Iris pigment epithelial cell (primary cell): ENCODE data around the gene HOXB1.

Source experiments
- DNase-seq: peaks from one replicate; pipeline ENCODE4 v3.0.0-alpha.2; 2011; ENCODE audit warnings: low read depth

The HOXB1 gene

GRCh38 chr17:48530887-48531272 is at the start of gene HOXB1:
Gene HOXB1 (minus strand): TSS chr17:48531011. CDS start chr17:48530904, 107 bp downstream.
- DNase-seq, result no peak

DNA sequence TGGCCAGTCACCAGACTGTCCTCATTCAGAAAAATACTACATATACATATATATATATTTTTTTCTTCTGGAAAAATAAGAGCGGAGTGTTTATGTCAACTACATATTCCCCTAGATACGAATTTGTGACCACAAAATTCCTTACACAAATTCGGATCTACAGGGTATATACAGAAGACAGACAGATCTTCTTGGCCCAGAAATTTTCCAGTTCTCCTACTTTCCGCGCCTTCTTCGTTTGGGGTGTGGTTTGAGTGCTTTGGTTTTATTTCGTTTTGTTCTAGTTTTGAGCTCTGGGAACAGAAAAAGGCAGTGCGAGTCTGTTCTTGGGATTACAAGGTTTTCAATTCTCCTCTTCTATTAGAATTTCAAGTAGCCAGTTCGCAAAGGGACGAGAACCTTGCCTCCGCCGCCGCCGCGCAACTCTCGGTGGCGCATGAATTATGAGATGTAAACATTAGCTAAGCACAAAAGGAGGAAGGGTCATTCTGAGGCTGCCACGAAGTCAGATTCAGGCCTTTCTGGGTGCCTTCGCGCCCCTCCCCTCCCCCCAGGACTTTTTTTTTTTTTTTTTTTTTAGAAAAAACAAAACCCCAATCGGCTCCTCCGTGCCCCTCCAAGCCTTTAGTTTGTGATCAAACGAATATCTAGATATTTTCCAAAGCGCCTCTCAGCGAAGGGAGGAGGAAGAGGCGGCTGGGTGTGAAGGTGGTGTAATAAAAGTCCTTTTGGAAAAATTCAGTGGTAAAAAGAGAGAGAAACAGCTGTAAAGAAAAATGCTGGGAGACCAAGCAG is 49.1 kb upstream of the HOXB1 start:
- DNase-seq, result no peak

- no peak for DNase-seq
These were observed 48.6 kb upstream of the HOXB1 start for GRCh38 chr17:48579471-48579759.

DNA sequence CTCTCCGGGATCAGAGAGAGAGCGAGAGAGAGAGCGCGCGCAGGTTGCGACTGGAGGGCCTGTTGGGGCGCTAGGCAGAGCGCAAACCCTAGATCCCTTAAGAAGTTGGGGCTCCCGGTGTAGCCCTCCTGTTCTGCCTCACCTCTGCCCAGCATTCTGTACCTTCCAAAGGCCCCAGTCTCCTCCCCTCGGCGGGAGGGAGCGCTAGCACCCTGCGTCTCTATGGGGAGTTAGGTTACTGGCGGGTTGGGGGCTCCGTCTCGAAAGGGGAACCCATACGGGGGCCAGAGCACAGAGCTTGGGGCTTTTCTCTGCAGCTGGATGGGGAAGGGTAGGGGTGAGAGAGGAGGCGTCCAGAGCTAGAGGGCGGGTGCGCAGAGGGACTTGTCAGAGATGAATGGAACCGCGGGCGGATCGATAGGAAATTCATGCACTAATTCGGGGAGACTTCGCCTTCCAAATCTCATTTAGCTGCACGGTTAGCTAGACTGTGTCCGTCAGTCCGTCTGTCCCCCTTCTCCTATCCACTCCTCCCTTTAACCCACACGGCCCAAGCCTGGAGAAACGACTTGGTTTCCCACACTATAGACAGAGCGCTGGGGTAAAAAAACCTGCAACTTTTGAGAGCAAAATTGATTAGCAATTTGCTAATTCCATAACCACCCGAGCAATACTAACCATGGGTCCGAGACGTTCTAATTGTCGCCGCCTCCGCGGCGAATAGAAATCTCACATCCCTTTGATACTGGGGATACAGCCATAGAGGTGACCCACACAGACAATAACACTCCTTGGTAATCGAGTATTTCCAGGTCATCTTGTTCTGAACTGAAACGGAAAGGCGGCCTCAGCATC is 48.0 kb upstream of the HOXB1 start:
- no peak for DNase-seq

DNA sequence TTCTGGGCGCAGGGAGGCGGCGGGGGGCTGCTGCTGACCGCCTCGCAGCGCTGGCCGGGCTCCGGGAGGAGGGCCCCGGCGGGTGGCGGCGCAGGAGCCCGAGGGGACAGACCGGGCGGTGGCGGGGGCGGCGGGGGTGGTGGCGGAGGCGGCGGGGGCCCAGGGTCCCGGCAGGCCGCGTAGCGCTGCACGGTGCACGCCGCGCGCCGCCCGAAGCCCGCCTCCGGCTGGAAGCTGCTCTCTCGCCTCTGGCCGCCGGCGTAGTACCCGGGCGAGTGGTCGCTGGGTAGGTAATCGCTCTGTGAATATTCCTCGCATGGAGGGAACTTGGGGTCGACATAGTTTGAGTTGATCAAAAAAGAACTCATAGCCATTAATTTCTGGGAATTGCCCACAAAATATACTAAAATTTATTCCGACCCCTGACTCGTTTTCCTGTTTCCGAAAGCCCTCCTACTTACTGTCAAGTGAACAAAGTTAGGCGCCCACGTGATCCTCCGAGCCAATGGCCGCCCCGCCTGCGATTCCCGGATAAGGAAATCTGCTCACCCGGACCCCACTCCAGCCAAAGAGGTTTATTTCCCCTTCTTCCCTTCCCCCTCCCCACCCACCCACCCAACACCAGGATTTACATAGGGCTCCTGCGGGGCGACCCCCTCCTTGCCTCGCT is 47.3 kb upstream of the HOXB1 start, which contains the start of gene HOXB4:
Gene HOXB4 (minus strand): TSS at position 405 of the 670 bp plus-strand sequence. CDS start 31 bp downstream, at position 374.
- DNase-seq, result no peak

DNA sequence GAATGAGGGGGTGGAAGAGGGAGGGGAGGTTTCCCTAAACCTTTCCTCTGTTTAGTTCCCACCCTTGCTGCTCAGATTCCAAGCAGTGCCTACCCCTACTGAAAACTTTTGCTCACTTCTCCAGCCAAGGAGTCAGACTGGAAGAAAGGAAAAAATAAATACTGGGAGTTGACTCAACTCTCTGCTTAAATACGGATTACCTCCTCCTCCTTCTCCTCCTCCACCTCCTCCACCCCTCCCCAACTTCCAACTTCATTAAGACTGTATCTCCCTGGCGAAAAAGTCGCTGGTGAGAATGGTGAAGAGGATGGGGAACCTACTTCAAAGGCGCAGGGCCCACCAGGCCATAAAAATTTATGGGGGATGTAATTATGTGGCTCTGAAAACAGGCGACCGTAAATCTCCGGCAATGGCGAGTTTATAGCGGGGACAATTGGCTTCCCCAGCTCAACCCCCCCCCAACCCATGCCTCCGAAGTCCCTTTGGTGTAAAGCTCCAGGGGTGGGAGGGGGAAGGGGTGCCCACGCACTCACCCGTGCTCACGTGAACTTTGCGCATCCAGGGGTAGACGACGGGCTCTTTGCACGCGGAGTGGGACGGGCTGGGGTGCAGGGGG is 46.6 kb upstream of the HOXB1 start:
- DNase-seq, result no peak

GRCh38 chr17:48576479-48577309 is 45.9 kb upstream of the HOXB1 start:
- DNase-seq, result peak; percentile 27

DNA sequence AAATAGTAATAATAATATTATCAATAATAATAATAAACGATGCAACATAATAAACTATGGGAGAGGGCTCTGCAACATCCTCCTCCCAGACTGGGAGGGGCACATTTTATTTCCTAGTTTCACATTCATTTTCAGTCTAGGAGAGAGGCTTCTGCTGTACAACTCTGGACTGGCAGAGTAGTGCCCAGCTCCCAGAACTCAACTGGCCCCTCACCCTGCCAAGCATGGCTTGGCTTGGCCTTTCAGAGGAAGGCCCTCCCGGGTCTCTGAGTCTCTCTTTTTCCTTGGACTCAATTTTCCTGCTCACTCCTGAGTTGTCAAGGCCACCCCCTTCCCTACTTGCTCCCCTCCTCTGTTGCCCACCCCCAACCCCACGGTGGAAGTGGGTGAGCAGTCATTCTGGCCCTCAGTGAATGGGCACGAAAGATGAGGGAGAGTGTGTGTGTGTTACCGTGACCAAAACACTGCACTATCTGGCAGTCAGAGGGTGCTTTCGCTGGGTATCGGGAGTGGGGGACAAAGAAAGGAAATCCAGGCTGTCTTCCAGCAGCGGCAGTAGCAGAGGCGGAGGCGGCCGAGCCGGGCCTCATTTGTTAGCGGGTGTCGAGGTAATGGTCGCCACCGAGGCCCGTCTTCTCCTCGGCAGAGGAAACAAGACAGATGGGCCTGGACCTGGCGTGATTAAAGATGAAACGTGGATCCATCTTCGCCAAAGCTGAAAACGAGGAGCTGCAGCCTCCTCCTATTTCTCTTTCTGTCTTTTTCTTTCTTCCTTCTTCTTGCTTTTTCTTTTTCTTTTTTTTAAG is 45.1 kb upstream of the HOXB1 start:
- DNase-seq, result no peak

- DNase-seq, result no peak
These were observed 44.3 kb upstream of the HOXB1 start for GRCh38 chr17:48575066-48575582.

DNA sequence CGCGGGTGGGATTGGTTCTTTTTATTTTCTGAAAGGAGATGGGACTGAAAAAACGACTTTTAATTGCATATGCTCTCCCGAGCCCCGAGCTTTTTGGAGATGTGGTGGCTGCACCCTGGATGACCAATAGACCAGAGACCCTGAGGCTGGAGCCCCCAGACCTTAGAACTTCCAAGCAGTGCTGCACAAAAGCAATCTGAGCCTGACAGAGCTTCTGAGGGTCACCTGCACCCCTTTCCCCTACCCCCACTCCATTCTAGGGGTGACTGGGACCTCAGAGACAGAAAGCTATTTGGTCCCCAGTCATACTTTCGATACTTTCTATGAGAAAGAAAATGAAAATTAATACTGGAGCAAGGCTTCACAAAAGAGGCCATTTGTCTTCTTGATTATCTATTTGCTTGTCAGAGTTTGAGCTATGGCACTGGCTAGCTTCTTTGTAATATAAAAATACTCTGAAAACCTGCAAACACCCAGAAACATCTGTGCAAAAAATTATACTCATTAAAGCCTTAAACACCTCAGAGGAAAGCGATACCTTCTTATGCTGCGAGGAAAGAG is 43.8 kb upstream of the HOXB1 start:
- no peak for DNase-seq

DNA sequence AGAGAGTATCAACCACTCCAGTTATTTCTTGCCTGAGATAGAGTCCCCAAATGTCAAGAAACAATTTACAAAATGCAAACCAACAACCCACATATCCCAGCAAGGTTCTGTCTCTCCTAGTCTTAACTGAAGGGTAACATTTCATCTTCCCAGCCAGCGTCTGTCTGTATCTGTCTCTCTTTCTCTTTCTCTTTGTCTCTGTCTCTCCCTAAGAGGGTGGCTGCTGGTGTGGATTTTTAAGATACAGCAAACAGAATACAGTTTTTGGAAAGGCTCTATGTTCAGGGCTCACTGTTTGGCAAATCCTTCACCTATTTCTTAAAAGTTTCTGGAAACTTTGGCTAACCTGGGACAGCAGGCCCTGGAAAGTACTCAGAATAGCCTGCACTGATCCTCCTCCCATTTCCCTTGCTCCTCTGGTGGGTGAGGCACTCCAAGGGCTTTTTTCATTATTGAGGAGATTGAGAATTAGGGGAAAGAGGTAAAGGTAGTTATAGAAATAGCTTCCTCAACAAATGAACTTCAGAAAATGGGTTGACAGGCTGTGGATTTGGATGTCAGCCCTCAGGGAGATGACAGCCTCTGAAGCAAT is 41.1 kb upstream of the HOXB1 start:
- DNase-seq, result no peak

DNA sequence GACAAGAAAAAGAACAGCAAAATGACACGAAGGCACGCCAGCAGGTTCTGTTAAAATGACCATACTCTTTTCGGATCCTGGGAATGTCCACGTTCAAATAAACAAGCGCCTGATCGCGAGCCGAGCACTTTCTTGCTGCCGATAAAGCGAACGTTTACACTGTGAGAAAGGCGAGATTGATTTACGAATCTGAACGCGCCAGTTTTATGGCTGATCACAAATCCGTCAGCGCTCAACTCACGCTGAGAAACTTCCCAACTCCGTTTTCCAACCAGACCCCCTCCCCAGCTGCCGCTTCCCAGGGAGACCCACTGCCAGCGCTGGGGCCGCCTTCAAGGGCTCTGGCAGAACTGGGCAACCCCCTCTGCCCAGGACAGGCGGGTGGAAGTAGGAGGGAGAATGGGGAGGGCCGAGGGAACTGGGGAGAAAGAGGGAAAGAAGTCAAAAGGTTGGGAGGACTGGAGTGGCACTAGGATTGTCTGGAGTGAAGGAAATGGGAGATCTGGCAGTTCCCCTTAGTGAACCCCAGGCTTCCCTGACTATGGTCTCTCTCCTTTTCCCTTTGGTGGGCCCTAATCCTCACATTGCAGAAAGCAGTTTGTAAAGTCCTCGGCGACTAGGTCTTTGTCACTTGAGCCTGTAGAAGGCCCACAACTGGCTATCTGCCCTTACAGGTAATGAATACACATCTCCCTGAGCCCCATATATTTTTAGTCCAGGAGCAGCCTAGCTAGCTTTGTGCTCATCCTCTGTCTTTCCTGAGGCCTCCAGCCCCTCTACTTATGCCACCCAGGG is 40.4 kb upstream of the HOXB1 start:
- no peak for DNase-seq

GRCh38 chr17:48570325-48571023 is 39.7 kb upstream of the HOXB1 start:
- DNase-seq, result no peak

DNA sequence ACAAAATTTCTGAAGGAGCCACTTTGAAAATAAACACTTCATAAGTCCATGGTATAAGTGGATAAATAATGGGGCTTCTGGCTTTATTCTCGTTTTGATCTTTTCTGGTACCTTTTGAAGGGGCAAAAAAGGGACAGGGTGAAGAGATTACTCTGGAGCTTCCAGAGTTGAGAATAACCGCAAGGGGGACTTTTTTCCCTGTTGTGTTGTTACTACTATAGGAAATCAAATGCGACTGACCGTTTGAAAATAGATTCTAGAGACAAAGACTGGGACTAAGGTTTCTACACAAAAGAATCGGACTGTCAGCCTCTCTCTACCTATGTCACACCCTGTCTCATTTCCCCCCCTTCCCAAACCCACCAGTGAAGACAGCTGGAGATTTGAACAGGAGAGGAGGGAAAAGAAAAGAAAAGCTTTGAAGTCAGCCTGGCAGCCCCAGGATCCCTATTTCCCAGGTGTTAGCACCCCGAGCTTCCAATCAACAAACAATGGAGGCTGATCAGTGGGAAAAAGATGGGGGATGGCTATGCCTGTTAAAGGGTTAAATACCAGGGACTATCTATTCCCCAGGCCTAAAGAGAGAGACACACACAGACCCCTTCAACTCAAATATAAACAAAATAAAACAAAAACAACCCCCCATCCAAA is 39.0 kb upstream of the HOXB1 start:
- no peak for DNase-seq

DNA sequence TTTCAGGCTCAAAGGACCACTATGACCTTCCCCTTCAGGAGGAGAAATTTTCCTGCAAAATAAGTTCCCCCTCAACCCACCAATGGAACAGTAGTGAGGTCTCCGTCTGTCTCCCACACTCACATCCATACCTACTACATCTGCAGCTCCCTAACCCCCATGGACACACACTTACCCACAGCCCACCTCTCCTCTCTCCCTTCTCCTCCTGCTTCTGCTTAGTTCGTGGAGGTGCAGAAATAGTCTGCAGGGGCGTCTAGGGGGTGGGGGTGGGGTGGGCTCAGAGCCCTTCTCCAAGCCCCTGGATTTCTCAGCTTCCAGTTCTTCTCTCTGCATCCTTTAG is 38.4 kb upstream of the HOXB1 start:
- DNase-seq, result no peak

GRCh38 chr17:48568499-48569239 is 37.9 kb upstream of the HOXB1 start:
- no peak for DNase-seq
